ENCODE data around the gene ZNF20. TPM values are rescaled to one million over a fixed set of nuclear protein-coding genes. Genes with fewer than 3 reads are reported as not detected.
A peak's percentile ranks its signal among the peaks of the same experiment; 100 is the strongest.
"Not testable (repeated sequence)": the region's sequence is repeated elsewhere in the genome, so short reads cannot be mapped to it uniquely, and the experiment has no call there.

ZNF20 gene
- total RNA-seq, 1 experiment from 2014 or later: 1.1 TPM

- DNase-seq (ENCODE audit: low spot score): no peak
Measured at GRCh38 chr19:12113121-12113520, 27.0 kb downstream of the ZNF20 start.

- DNase-seq (ENCODE audit: low spot score): no peak
Measured at GRCh38 chr19:12112701-12113100, 27.4 kb downstream of the ZNF20 start.

- DNase-seq (ENCODE audit: low spot score): no peak
Measured at GRCh38 chr19:12111943-12112637, 28.1 kb downstream of the ZNF20 start.

- no peak for DNase-seq (ENCODE audit: low spot score)
Measured at GRCh38 chr19:12111176-12111575, 29.0 kb downstream of the ZNF20 start.

GRCh38 chr19:12103909-12104308, 36.2 kb downstream of the ZNF20 start:
- DNase-seq (ENCODE audit: low spot score): not testable (repeated sequence)

GRCh38 chr19:12098040-12098439, 42.1 kb downstream of the ZNF20 start:
- no peak for DNase-seq (ENCODE audit: low spot score)

GRCh38 chr19:12095111-12095790, 44.9 kb downstream of the ZNF20 start:
- DNase-seq (ENCODE audit: low spot score): no peak

GRCh38 chr19:12093777-12094176, 46.4 kb downstream of the ZNF20 start:
- no peak for DNase-seq (ENCODE audit: low spot score)

GRCh38 chr19:12092956-12093355, 47.2 kb downstream of the ZNF20 start:
- DNase-seq (ENCODE audit: low spot score): no peak

GRCh38 chr19:12092065-12092867, 47.9 kb downstream of the ZNF20 start:
- no peak for DNase-seq (ENCODE audit: low spot score)

GRCh38 chr19:12090807-12091206, 49.3 kb downstream of the ZNF20 start:
- DNase-seq (ENCODE audit: low spot score): peak; percentile 10

GRCh38 chr19:12085074-12085818, 54.9 kb downstream of the ZNF20 start:
- DNase-seq (ENCODE audit: low spot score): no peak

GRCh38 chr19:12083336-12083735, 56.8 kb downstream of the ZNF20 start:
- DNase-seq (ENCODE audit: low spot score): not testable (repeated sequence)

Small RNA genes within 50 kb of the gene (small RNA-seq; reads per million reads assigned to genes)
- gene RF00019: not detected
- gene RNA5SP467: not detected

Other genes with a start within 250 kb of the ZNF20 start
- gene ZNF700, start 215.2 kb downstream of the ZNF20 start, total RNA-seq (2014; rRNA removed; shearing (Covaris generic)): 2.1 and 3.1 TPM in 2 replicates
- gene ZNF763, start 175.3 kb downstream of the ZNF20 start, total RNA-seq (2014; rRNA removed; shearing (Covaris generic)): 0.20 and 0.76 TPM in 2 replicates
- 0.21 and 0.79 TPM in 2 replicates for gene ZNF433, start 104.7 kb downstream of the ZNF20 start, total RNA-seq (2014; rRNA removed; shearing (Covaris generic))
- gene ZNF878, start 87.4 kb downstream of the ZNF20 start, total RNA-seq (2014; rRNA removed; shearing (Covaris generic)): 0.16 TPM in 1 of 2 replicates, not detected in the other
- 0.86 and 0.99 TPM in 2 replicates for gene ZNF844, start 75.6 kb downstream of the ZNF20 start, total RNA-seq (2014; rRNA removed; shearing (Covaris generic))
- not detected in 2 replicates for gene ZNF625, start 16.4 kb upstream of the ZNF20 start, total RNA-seq (2014; rRNA removed; shearing (Covaris generic))
- 0.39 and 0.61 TPM in 2 replicates for gene ZNF136, start 22.7 kb upstream of the ZNF20 start, total RNA-seq (2014; rRNA removed; shearing (Covaris generic))
- gene ZNF44, start 154.5 kb upstream of the ZNF20 start, total RNA-seq (2014; rRNA removed; shearing (Covaris generic)): 0.94 and 3.0 TPM in 2 replicates
- gene ZNF563, start 193.3 kb upstream of the ZNF20 start, total RNA-seq (2014; rRNA removed; shearing (Covaris generic)): 0.25 and 0.70 TPM in 2 replicates
- gene ZNF442, start 225.3 kb upstream of the ZNF20 start, total RNA-seq (2014; rRNA removed; shearing (Covaris generic)): 0.03 and 0.05 TPM in 2 replicates

Data from HT-29 (cell line).